ENCODE results near the gene KIF18A.
"Not testable (repeated sequence)": the region's sequence is repeated elsewhere in the genome, so short reads cannot be mapped to it uniquely, and the experiment has no call there.

KIF18A gene

DNA sequence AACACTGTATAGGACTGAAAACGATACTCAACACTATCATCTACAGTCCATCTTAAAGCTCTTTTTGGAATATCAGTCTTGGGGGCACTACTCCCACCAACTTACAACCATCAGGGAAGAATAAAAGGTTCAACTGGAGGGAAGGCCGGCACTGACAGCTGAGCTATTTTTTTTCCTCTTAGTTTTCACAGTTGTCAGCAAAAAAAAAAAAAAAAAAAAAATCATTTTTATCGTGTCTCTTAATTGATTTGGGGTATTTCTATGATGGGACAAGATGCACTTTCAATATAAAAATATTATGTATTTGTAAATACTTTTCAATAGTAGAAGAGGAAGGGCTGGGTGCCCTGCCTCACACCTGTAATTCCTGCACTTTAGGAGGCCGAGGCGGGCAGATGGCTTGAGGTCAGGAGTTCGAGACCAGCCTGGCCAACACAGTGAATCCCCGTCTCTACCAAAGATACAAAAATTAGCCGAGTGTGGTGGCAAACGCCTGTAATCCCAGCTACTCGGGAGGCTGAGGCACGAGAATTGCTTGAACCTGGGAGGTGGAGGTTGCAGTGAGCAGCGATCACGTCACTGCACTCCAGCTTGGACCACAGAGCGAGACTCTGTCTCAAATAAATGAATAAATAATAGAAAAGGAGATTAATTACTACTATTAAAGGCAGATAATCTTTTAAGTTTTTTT, 1.5 kb downstream of the KIF18A start:
- no peak for DNase-seq

- DNase-seq = no peak
Measured at GRCh38 chr11:28105869-28106268, 2.1 kb downstream of the KIF18A start.

GRCh38 chr11:28104984-28105383, 3.0 kb downstream of the KIF18A start:
- DNase-seq = no peak

DNA sequence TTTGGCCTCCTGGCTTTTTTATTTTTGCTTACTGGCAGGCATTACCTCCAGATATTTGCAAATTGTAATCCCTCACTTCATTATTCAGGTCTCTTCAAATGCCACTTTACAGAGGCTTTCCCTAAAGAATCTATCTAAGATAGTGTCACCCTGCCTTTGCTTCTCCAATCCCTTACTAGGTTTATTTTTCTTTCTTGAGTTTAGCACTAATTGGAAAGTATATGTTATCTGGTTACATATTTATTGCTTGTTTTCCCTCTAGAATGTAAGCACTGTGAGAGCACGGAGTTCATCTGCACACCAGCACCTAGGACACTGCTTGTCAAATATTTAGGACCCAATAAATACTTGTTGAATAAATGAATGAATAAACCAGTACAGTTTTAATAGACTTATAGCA, 3.5 kb downstream of the KIF18A start:
- DNase-seq = no peak

DNA sequence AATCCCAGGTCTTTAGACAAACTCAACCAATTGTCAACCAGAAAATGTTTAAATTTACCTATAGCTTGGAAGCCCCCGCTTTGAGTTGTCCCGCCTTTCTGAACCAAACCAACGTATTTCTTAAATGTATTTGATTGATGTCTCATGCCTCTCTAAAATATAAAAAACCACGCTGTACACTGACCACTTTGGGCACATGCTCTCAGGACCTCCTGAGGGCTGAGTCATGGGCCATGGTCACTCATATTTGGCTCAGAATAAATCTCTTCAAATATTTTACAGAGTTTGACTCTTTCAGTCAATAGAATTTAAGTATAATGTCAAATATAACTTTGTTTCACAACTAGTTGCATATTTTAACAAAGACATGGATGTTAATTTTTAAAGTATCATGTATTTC, 5.7 kb downstream of the KIF18A start:
- DNase-seq = not testable (repeated sequence)

DNA sequence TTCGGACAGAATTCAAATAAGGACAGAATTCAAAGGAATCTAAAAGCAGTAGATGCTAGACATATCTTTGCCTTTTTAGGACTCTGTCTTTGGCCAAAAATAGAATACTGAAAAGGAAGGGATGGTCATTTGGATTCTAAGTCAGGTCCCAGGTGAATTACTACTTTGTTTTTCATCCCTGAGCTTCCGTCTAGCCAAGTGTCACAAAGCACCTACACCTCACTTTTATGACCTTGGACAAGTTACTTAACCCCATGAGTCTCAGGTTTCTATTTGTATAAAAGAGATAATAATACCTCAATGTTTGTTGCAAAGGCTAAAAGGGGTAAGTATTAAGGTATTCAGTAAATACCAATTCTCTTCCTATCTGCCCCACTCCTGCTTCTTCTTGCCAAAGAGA, 7.3 kb downstream of the KIF18A start:
- no peak for DNase-seq

GRCh38 chr11:28099715-28100114, 8.2 kb downstream of the KIF18A start:
- DNase-seq = no peak

DNA sequence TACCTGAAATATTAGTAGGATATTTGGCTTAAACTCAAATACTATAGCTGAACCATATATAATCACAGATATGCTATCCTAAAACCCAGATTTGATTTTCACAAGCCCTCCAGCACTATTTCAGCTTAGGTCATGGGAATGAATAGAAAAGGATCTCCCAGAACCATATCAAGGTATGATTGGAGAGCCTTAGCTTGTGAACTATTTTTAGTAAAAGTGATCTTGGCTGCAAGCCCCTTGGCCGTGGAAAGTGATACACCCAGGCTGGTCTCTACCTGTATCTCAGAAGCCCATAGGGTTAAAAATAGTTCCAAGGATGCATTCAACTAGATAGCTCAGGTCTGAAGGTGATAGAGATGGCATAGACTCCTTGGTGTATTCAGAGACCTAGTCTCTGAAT, 9.7 kb downstream of the KIF18A start:
- no peak for DNase-seq

DNA sequence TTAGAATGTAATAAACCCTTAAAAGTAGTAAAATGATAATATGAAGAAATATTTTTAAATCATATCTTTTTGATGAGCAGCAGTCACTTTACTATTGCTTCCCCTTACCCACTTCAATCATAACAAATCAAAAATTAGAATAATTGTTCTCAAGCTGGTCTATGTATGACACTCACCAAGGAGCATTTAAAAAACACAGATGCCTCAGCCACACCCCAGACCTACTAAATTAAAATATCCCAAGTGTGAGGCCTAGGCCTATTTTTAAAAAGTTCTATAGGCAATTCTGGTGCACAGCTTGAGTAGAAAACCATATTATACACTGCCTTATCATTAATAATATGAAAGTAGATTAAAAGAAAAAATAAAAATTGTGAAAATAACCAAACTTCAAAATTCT, 15.2 kb downstream of the KIF18A start:
- DNase-seq = no peak

- no peak for DNase-seq
Measured at GRCh38 chr11:28090052-28090749, 17.8 kb downstream of the KIF18A start.

DNA sequence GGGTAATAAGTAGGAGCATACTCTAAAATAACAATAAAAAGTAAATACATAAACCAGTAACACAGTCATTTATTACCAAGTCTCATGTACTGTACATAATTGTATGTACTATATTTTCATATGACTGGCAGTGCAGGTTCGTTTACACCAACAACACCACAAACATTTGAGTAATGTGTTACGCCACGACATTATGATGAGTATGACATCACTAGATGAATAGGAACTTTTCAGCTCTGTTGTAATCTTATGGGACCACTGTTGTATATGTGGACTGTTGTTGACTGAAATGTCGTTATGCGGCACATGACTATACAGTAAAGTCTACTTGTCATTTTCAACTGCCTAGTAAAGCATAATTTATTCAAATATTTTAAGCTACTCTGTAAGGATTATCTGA, 18.6 kb downstream of the KIF18A start:
- DNase-seq = no peak

- not testable (repeated sequence) for DNase-seq
Measured at GRCh38 chr11:28087693-28088092, 20.3 kb downstream of the KIF18A start.

DNA sequence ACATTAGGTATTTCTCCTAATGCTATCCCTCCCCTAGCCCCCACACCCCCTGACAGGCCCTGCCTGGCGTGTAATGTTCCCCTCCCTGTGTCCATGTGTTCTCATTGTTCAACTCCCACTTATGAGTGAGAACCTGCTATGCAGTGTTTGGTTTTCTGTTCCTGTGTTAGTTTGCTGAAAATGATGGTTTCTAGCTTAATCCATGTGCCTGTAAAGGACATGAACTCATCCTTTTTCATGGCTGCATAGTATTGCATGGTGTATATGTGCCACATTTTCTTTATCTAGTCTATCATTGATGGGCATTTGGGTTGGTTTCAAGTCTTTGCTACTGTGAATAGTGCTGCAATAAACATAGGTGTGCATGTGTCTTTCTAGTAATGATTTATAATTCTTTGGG, 20.8 kb downstream of the KIF18A start:
- DNase-seq = not testable (repeated sequence)

GRCh38 chr11:28086569-28086968, 21.4 kb downstream of the KIF18A start:
- DNase-seq = no peak

DNA sequence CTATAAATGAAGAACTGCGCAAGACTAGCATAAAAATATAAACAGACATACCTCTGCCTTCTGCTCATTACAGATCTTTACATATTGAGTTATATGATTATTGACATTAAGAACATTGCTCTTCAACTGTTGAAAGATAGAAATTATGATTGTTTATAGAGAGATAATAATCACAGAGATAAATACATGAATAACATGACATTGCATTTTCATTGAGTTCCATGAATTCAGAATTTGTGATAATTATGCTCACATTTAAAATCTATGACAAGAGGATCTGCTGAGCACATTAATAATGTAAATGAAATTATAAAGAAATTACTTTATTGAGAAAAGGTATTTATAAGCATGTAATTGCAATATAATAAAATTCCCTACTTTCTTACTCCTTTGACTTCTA, 24.8 kb downstream of the KIF18A start:
- DNase-seq = no peak

GRCh38 chr11:28077521-28077920, 30.4 kb downstream of the KIF18A start:
- no peak for DNase-seq

- DNase-seq = no peak
Measured at GRCh38 chr11:28072321-28072720, 35.6 kb downstream of the KIF18A start.

- DNase-seq = no peak
Measured at GRCh38 chr11:28071305-28071704, 36.7 kb downstream of the KIF18A start.

DNA sequence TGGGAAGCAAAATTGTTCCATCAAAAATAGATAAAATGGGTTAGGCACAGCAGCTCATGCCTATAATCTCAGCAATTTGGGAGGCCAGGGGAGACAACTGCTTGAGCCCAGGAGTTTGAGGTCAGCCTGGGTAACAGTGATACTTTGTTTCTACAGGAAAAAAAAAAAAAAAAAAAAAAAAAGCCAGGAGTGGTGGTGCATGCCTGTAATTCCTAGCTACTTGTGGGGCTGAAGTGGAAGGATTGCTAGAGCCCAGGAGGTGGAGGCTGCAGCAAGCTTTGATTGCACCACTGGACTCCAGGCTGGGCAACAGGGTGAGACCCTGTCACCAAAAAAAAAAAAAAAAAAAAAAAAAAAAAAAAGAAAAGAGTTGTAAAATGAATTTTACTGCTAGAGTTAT, 49.6 kb downstream of the KIF18A start:
- DNase-seq = no peak

DNA sequence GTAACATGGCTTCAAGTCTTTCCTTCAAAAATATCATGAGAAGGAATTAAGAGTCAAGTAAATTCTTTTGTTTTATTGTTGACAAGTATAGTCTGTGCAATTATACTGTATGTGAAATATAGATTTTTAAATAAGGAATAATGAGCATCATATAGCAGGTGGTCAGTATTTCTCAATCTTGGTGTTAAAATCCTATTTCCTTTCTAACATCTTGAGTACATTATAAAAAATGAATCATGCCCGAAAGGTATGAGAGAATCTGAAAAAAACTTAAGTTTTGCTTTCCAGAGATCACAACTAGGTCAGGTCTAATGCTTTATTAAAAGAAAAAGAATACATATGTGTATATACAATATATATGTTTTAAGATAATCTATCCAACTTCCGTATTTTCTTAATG, 53.1 kb downstream of the KIF18A start:
- no peak for DNase-seq

DNA sequence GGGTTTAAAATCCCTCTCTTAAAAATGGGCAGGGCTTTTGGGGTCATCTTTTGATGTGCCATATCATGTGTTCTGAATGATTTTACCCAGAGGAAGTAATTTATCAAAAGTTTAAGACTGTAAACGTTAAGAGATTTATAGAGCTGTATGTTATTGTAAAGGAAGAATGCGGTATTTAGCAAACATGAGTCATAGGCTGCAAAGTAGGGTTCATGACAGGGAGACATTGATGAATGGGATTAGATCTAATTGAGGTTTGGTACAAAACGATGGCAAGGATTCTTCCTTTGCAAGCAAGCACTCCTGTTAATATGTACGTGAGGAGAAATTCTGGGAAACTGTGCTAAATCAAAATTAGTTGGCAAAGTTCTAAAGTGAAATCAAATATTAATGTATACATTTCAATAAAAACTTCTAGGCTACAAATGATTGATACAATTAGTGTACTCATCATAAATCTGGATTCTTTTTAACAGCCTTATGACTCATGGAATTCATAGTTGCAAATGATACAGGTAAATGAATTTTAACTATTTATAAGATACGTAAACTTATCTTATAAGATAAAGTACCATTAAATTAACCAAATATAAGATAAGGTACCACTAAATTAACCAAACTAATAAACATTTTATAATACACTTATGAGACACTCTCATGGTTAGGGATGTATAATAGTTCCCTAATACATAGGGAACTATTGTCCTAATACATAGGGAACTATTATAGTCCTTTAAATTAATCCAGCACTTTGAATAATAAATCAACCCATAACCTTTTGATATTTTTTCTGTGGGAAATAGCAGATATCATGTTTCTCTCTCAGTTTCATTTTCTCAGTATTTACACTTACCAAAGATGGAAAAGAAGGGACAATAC, 58.4 kb downstream of the KIF18A start:
- no peak for DNase-seq

DNA sequence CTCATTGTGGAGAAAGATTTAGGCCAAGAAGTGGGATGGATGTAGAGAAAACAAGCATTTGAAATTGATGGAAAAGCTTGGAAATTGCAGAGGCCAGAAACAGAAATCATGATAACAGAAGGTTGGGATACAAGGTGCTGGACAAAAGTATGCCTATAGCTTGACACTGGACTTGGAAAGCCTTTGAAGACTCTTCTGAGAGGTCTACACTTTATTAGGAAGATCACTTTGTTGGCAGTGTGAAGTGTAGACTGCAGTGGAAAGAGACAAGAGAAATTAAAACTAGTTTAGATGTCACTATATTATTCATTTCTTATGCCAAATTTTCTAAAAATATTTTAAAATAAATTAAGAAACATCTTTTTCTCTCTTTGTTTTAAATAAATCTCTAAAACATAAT, 59.1 kb downstream of the KIF18A start:
- no peak for DNase-seq

DNA sequence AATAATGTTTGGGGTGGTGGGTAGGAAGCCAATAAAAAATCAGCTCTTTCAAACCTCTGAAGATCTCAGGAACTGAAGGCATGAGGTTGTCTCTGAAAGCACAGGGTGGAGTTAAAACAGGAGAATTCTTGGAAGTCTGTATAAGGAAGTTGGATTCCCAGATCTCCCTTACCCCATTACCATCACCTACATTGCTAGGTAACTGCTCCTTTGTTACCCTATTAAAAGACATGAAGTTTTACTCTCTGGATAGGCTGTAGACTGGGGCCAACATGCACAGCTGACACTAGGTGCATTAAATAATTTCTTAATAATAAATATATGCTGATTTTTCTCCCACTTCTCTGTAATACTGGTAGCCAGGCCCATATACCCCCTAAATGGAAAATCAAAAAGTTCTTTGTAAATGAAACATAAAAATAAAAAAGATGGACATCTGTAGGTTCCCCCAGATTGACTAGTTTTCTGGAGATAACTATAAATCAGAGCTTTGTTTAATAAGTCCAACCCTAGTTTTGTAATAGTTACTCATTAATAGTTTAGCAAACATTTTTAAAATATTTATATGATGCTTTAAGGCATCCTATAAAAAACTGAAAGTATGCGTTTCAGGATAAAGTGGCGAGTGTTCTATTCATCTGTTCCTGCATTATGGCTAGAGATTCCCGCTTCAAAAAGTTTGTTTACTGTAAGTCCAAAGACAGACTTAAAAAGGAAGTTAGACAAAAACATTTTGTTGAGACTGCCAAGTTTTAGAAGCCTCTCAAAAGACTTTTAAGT, 63.8 kb downstream of the KIF18A start:
- DNase-seq = no peak

Measured in activated CD4-positive, alpha-beta T cell treated with anti-CD3 and anti-CD28 coated beads, Interleukin-2, Interleukin-6, amounts not matched to agents 100 ng/mL and 50 ng/mL, durations not matched to agents 16 hours and 8 hours (primary cell).